Fibroblast of skin of right quadriceps (primary cell): ENCODE results near the gene DNAJA2.
"Not testable (repeated sequence)": the region's sequence is repeated elsewhere in the genome, so short reads cannot be mapped to it uniquely, and the experiment has no call there.

Experiments
- DNase-seq: peaks from one replicate; pipeline ENCODE4 v3.0.0-alpha.2; 2013

The DNAJA2 gene

DNA sequence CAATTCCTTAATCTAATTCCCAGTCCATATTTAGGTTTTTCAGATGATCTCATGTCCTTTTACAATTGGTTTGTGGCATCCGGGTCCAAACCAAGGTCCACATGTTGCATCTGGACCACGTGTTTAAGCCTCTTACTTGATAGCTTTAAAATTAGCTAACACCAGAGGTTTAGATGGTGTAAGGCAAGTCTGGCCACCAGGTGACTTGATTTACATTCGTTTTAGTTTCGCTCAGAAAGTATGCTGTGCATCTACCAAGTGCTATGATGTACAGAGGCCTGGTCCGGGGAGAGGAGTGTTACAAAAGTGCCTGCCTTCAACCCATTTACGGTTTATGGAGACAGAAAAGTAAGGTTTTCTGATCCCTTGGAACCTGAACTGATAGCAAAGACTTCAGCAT is 878 bp upstream of the DNAJA2 start:
- DNase-seq, result peak; percentile 21

DNA sequence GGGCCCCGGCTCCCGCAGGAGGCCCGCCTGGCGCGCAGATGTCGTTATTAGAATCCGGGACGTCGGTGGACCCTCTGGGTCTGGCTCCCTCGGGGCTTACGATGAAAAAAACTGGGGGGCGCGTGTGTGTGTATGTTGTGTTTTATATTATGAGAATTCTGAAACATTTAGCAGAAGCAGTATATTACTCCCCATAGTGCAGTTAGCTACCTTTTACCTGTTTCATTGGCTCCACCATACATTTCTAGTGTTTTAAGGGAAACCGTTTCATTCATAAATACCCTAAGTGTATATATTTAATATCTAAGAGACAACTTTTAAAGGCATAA is 486 bp upstream of the DNAJA2 start:
- DNase-seq, result no peak

- peak; percentile 13 for DNase-seq
Measured at GRCh38 chr16:46972429-46973206, 856 bp downstream of the DNAJA2 start.

DNA sequence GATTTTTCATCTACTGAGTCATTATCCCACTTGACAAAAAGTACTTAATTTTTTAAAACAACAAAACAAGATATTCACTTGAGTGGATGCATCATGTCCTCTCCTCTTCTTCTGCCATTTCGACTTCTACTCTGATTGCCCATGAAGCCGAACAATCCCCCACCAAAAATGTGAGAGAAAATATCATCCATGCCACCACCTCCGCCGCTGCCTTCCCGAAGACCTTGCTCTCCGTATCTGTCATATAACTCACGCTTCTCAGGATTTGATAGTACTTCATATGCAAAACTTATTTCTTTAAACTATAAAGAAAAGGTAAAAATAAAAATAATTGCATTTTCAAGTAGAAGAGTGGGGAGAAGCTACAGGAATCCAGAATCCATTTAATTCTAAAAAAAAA is 2.2 kb downstream of the DNAJA2 start:
- DNase-seq, result no peak

DNA sequence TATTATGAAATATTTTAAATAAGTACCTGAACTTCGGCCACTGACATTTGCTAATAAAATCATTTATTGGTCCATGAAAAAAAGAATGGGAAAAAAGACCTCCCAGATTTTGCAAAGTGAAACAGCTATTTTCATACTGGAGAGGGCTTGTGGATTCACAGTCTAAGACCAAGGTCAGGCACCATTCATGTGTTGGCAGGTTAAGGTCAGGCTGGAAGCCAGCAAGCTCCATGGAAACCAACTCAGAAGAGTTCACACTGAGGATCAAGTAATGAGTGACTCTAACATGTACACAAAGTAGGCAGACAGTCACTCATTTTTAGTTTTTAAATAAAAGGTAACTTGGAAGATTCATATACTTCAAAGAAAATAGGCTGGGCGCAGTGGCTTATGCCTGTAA is 3.4 kb downstream of the DNAJA2 start:
- no peak for DNase-seq

DNA sequence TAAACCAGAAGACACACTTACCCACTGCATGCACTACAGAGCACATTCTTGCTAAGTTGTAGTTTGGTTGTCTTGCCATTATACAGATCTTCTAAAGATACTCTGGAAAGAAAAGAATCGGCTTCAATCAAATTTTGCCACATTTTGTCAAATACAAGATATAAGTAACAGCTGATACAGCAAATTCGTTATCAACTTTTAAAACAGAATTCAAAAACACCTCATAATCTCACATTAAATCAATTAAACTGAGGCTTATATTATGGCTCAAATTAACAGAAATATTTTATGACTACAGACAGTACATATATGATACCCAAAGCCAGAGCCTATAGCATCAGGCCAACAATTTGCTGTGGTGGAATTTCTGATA is 5.4 kb downstream of the DNAJA2 start:
- DNase-seq, result no peak

DNA sequence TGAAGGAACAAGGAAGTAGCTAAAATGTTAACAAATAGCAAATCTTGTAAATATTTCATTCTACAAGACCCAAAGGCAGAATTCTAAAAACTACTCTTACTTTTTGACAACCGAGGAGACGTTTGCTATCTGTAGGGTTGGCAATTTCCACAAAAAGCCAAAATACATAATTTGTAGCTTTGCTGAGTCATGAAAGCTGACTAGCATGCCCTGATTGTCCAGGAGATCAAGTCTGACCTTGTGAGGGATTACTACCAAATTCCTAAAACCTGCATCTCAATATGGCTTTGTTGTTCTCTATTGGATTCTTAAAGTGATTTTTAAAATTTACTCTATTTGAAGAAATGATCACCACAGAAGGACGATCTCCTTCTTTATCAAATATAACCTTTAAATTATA is 10.8 kb downstream of the DNAJA2 start:
- DNase-seq, result no peak

DNA sequence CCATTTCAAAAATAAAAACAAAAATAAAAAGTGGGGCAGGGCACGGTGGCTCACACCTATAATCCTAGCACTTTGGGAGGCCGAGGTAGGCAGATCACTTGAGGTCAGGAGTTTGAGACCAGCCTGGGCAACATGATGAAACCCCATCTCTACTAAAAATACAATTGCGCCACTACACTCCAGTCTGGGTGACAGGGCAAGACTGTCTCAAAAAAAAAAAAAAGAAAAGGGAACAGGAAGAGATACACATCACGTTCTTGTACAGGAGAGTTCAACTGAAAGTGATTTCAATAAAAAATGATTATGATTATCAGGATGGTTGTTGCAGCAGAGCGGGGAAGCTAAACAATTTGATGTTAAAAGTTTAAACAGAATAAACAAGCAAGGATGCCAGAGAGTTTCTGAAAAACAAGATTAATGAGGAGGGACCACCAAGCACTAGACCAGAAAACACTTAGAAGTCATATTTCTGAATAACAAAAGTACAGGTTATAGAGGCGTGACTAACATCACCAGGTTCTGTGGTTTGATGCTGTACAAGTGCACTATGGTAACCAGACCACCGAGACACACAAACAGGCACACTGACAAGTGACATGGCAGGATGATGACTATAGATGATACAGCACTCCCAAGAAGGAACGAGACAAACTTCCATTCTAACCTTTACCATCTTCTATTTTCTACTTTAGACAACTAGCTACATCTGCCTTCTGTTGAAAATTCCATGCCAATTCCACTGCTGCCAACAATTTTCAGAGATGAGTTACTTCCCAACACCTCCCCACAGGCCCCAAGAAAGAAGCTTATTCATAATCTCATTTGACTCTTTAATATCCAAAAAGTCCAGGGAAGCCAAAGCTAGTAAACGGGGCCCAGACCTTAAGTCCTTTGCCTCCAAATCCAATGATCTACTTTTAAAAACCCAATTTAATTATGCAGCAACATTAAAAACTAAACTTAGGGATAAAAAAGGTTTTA is 11.8 kb downstream of the DNAJA2 start:
- no peak for DNase-seq

- no peak for DNase-seq
Measured at GRCh38 chr16:46954562-46954961, 18.9 kb downstream of the DNAJA2 start.

DNA sequence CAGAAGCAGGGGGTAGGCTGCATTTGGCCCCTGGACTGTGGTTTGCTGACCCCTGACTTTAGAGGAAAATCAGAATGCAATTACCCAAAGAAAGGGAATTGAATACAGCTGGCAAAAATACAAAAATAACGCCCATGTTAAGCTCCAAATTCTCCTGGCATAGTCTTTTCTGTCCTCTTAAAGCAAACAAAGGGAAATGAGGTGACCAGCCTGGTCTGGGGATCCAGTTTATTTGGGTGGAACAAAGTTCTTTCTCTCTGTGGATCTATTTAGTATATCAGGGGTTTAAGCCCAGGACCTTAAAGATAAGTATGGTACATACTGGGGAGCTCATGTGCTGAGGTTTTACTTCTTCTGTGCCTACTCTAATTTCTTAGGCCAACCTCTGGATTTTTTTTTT is 23.5 kb downstream of the DNAJA2 start:
- no peak for DNase-seq

GRCh38 chr16:46949241-46949892 is 24.1 kb downstream of the DNAJA2 start:
- DNase-seq, result no peak

DNA sequence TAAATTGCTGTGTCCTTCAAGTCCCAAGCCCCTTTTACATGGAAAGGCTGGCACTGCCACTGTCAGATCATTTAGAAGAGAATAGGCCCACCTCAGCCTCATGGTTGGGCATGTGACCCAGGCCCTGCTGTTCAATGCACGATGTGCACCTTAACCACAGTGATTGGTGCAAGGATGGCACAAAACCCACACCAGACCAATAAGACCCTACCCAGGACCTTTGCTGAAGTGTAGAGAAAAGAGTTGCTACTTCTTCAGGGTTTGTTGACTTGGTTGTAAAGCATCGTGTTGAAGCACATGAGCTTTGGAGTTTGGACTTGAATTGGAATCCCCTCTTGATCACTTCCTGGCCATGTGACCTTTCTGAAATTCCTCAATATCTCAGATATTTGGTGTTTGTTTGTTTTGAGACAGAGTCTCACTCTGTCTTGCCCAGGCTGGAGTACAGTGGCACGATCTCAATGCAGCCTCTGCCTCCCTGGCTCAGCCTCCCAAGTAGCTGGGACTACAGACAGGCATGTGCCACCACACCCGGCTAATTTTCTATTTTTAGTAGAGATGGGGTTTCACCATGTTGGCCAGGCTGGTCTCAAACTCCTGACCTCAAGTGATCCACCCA is 24.8 kb downstream of the DNAJA2 start:
- DNase-seq, result no peak

- peak; percentile 19 for DNase-seq
Measured at GRCh38 chr16:46947900-46948547, 25.4 kb downstream of the DNAJA2 start.

DNA sequence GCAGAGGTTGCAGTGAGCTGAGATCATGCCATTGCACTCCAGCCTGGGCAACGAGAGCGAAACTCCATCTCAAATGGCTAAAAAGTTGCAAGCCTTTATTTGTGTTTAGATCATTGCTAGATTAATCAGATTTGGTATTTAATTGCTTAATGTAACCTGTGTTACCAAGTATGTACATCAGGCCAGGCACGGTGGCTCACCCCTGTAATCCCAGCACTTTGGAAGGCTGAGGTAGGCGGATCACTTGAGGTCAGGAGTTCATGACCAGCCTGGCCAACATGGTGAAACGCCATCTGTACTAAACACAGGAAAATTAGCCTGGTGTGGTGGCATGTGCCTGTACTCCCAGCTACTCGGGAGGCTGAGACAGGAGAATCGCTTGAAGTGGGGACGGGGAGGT is 28.8 kb downstream of the DNAJA2 start:
- not testable (repeated sequence) for DNase-seq

DNA sequence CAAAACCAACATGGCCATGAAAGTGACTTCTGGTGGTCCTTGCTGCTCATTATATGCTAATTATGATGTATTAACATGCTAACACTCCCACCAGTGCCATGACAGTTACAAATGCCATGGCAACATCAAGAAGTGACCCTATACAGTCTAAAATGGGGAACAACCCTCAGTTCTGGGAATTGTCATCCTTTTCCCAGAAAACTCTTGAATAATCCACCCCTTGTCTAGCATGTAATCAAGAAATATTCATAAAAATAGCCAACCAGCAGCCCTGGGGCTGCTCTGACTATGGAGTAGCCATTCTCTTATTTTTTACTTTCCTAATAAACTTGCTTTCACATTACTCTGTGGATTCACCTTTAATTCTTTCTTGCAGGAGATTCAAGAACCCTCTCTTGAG is 35.9 kb downstream of the DNAJA2 start:
- no peak for DNase-seq

- DNase-seq, result no peak
Measured at GRCh38 chr16:46932802-46933201, 40.7 kb downstream of the DNAJA2 start.

DNA sequence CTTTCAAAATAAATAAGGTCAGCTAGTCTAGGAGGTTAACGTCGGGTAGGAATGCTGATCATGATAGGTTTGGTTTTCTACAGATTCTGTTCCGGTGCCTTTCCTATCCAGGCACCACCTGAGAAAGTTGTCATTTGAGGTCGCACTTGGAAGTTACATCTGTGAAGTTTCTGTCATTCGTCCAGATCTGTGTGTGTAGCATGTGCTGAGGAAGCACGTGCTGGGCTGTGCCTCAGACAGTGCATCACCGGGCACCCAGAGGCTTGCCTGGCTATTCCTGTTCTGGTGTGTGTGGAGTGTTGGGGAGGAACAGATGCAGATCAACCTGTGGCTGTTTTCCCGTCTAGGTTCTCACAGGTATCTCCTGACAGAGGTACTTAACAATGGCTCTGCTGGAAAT is 42.6 kb downstream of the DNAJA2 start:
- DNase-seq, result no peak

GRCh38 chr16:46929378-46930332 is 43.8 kb downstream of the DNAJA2 start:
- peak; percentile 33 for DNase-seq

DNA sequence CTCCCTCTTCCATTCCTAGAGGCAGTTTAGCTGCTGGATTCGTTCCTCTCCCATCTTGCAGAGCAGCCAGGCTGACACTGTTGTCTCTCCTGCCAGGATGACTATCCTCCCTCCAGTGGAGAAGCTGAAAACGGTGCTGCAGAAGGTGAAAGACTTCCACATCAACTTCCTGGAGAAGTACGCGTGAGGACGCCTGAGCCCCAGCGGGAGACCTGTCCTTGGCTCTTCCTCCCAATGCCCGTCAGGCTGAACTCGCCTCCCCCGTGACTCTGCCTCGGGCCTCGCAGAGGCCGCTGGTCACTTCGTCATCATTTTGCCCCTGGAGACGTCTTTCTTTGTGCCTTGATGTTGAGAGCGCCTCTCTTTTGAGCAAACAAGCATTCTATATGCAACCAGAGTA is 44.7 kb downstream of the DNAJA2 start:
- DNase-seq, result no peak

- DNase-seq, result no peak
Measured at GRCh38 chr16:46927273-46927672, 46.2 kb downstream of the DNAJA2 start.

- DNase-seq, result no peak
Measured at GRCh38 chr16:46926470-46927225, 46.8 kb downstream of the DNAJA2 start.
